Astrocyte of the hippocampus (primary cell): ENCODE results near the gene TICRR.

Experiments
- DNase-seq: peaks from one replicate; pipeline ENCODE4 v3.0.0; 2011; ENCODE audit warnings: low read depth, low spot score

TICRR gene

DNA sequence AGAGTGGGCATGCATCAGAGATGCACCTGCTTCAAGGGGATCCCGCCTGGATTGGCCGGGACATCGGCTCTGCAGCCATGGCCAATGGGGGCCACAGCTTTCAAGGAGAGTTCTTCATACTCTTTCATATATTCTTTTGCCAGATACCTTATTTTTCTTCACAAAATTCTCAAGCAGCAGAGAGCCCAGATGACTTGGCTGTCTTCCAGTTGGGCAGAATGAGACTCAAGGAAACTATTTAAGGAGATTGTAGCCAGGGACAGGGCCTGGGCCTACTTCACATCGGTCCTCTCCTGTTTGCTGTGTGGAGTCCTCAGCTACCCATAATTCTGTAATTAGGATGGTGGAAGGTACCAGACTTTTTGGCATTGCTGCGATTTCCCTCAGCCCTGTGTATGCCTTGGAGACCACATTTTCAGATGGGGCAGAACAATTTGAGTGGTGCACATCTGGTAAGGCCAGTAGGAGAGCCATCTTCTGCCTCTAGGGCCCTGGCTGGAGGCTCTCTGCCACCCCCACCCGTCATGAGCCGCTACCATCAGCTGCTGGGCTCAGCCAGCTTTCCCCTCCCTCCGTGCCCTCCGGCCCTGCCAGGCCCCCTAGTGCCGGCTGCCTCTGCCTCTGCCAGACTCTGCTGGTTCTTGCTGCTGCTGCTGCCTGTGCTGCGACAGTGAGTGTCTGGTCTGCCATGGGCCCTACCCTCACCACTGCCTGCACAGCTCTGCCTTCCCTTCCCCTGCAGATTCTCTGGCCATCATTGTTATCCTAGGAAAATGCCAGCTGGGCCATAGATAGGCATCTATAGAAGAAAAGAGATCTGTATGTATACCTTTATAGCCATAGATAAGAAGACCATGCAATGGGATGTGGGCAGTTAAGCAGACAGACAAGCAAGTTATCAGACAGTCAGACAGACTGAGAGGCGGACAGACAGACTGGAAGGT lies 97.2 kb downstream of the TICRR start:
- DNase-seq, result peak; percentile 73

DNA sequence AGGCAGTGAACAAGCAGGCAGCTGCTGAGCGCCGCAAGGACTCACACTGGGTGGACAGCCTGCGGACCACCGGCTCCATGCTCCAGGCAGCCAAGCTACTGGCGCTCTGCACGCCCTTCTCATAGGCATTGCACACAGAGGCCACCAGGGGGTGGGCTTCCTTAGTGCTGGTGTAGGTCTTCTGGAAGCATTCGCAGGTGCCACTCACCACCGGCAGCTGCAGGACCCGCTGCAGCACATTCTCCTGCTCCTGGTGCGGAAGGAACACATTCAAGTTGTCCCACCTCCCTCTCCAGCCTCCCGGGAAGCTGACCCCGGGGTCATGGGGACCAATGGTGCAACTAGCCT lies 97.9 kb downstream of the TICRR start:
- peak; percentile 23 for DNase-seq

DNA sequence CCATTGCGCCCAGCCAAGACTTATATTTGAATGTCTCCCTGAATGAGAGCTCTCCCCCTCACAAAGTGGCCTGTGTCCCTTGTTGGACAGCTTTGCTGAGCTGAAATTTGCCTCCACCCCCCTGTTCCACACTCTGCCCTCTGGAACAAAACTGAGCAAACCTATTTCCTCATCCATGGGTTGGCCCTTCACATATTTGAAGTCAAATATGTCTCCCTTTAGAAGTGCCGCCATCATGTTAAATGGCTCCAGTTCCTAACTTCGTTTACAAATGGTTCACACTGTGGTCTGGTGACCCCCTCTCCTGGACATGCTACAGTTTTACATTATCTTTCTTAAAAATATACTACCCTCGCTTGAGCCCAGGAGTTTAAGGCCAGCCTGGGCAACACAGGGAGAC lies 99.3 kb downstream of the TICRR start:
- DNase-seq, result no peak

DNA sequence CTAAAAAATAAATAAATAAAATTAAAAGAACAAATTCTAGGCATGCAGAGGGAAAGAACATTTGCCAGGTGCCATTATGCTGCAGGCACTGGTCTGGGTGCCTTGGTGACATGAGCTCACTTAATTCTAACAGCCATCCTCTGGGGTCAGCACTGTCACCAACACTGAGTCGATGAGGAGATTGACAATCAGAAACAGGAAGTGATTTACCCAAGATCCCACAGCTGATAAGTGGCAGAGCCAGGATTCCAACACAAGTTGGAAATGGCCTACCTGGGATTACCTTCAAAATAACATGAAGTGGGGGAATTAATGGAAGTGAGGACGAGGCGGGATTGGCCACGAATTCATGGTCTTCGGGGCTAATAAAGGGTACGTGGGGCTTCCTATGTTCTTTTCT lies 100.3 kb downstream of the TICRR start:
- DNase-seq, result no peak

DNA sequence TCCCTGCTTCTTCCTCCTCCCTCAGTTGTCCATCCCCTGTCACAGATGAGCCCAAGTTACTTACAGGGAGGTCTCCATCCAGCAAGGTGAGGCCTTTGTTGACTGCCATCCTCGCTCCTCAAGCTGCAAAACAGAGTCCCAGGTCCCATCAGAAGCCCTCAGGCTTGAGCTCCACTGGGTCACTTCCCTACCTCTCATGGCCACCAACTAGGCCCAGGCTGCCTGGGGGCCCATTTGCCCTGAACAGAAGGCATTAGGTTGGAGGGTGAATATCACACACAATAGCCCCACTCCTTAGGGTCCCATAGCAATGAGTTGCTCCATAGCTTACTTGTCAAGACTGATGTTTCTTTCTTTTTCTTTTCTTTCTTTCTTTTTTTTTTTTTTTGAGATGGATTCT lies 102.1 kb downstream of the TICRR start:
- DNase-seq, result no peak
